ENCODE measurements around the gene EMX1.

The EMX1 gene

GRCh38 chr2:72917138-72917876, at the start of gene EMX1:
Gene EMX1, plus strand, starts transcription at chr2:72917519. Its CDS starts 334 bp downstream, at chr2:72917853.
- no peak for FAIRE-seq
- TF ChIP-seq CTCF (IDR thresholded peaks at IDR 0.05; ENCODE audit: insufficient read depth, missing control alignments): no peak
- no peak for DNase-seq (ENCODE audit: insufficient read length, low spot score)

GRCh38 chr2:72871060-72871459, 46.3 kb upstream of the EMX1 start:
- DNase-seq (ENCODE audit: insufficient read length, low spot score): no peak
- FAIRE-seq: no peak
- TF ChIP-seq CTCF (IDR thresholded peaks at IDR 0.05; ENCODE audit: insufficient read depth, missing control alignments): no peak

GRCh38 chr2:72871880-72872279, 45.4 kb upstream of the EMX1 start:
- no peak for TF ChIP-seq CTCF (IDR thresholded peaks at IDR 0.05; ENCODE audit: insufficient read depth, missing control alignments)
- FAIRE-seq: no peak
- DNase-seq (ENCODE audit: insufficient read length, low spot score): no peak

GRCh38 chr2:72883356-72883962, 33.9 kb upstream of the EMX1 start:
- no peak for FAIRE-seq
- DNase-seq (ENCODE audit: insufficient read length, low spot score): no peak
- no peak for TF ChIP-seq CTCF (IDR thresholded peaks at IDR 0.05; ENCODE audit: insufficient read depth, missing control alignments)

GRCh38 chr2:72886505-72887031, 30.8 kb upstream of the EMX1 start:
- no peak for TF ChIP-seq CTCF (IDR thresholded peaks at IDR 0.05; ENCODE audit: insufficient read depth, missing control alignments)
- no peak for FAIRE-seq
- no peak for DNase-seq (ENCODE audit: insufficient read length, low spot score)

GRCh38 chr2:72887032-72887739, 30.1 kb upstream of the EMX1 start, which contains the start of gene SPR:
Gene SPR, plus strand, starts transcription at chr2:72887408. Its CDS starts 25 bp downstream, at chr2:72887433.
- no peak for TF ChIP-seq CTCF (IDR thresholded peaks at IDR 0.05; ENCODE audit: insufficient read depth, missing control alignments)
- FAIRE-seq (no peak), DNase-seq (ENCODE audit: insufficient read length, low spot score) (peak; percentile 35)

Data from D721Med (cell line).